SK-N-SH (cell line): ENCODE measurements around the gene EEFSEC. TPM values are rescaled to one million over a fixed set of nuclear protein-coding genes. Genes with fewer than 3 reads are reported as not detected.

Source experiments
- CTCF ChIA-PET: fragments of 300-600, 350-600 bp; formaldehyde crosslinking; extraction: SDS; loops from one replicate; lab custom pipeline; 2021; lab: Yijun Ruan, JAX
- POLR2A ChIA-PET: fragments of 350-600 bp; sonication (Branson Sonifier 250); formaldehyde crosslinking; extraction: SDS; loops from one replicate; lab custom pipeline; 2020; ENCODE audit warnings: antibody characterized with exemption, inconsistent platforms; lab: Yijun Ruan, JAX
- DNase-seq: peaks from one replicate; pipeline ENCODE4 v3.0.0; 2012
- H2AFZ ChIP-seq: fragments of 200-600 bp; sonication (generic); 2 replicates; pipeline ENCODE4 v1.8.1; 2016; ENCODE audit warnings: antibody characterized with exemption, mild to moderate bottlenecking, low read depth
- H3F3A ChIP-seq: fragments of 200-600 bp; sonication (generic); replicated peaks from 2 replicates; pipeline ENCODE3; 2016; ENCODE audit warnings: antibody characterized with exemption, mild to moderate bottlenecking; ENCODE audit not compliant: insufficient read depth
- H3K27ac ChIP-seq, 2 experiments: fragments of 200-500 bp in 1 of 2; fragments of 200-600 bp in 1 of 2; sonication (Bioruptor generic) in 1 of 2; sonication (generic), shearing (Covaris generic) in 1 of 2; 2 replicates each; pipeline versions ENCODE4 v1.5.1 to v1.6.1; 2014 to 2016; ENCODE audit warnings: low read depth in 2 of 2, inconsistent platforms in 1 of 2, low read length in 1 of 2, mild to moderate bottlenecking in 1 of 2, mixed read lengths in 1 of 2
- H3K27me3 ChIP-seq: fragments of 200-600 bp; sonication (generic), shearing (Covaris generic); 2 replicates; pipeline ENCODE4 v1.6.1; 2016; ENCODE audit warnings: mixed run types; ENCODE audit not compliant: insufficient read depth
- H3K36me3 ChIP-seq, 2 experiments: fragments of 200-500 bp in 1 of 2; fragments of 200-600 bp in 1 of 2; sonication (Bioruptor generic) in 1 of 2; sonication (generic) in 1 of 2; replicated peaks in 1 of 2; 2 replicates each; pipeline versions ENCODE3 to v1.5.1; 2014 to 2016; ENCODE audit warnings: low read length in 1 of 2, mild to moderate bottlenecking in 1 of 2; ENCODE audit not compliant: insufficient read depth in 2 of 2, control insufficient read depth in 1 of 2
- H3K4me1 ChIP-seq, 2 experiments: fragments of 200-500 bp in 1 of 2; fragments of 200-600 bp in 1 of 2; sonication (Bioruptor generic) in 1 of 2; sonication (generic), shearing (Covaris generic) in 1 of 2; 2 replicates each; pipeline versions ENCODE4 v1.5.1 to v1.6.1; 2014 to 2016; ENCODE audit warnings: low read depth in 1 of 2, low read length in 1 of 2, mixed run types in 1 of 2; ENCODE audit not compliant: insufficient read depth in 2 of 2, control insufficient read depth in 1 of 2
- H3K4me2 ChIP-seq: fragments of 200-600 bp; sonication (generic), shearing (Covaris generic); 2 replicates; pipeline ENCODE4 v1.6.1; 2017; ENCODE audit warnings: mixed run types
- H3K4me3 ChIP-seq, 2 experiments: fragments of 200-500 bp in 1 of 2; fragments of 200-600 bp in 1 of 2; sonication (Bioruptor generic) in 1 of 2; sonication (generic), shearing (Covaris generic) in 1 of 2; 2 replicates each; pipeline versions ENCODE4 v1.5.1 to v1.8.1; 2014 to 2016; ENCODE audit warnings: low read depth in 2 of 2, inconsistent platforms in 1 of 2, low read length in 1 of 2, mild to moderate bottlenecking in 1 of 2, mixed read lengths in 1 of 2, moderate library complexity in 1 of 2
- H3K79me2 ChIP-seq: fragments of 200-600 bp; sonication (generic); 2 replicates; pipeline ENCODE4 v1.8.1; 2017; ENCODE audit warnings: mild to moderate bottlenecking; ENCODE audit not compliant: insufficient read depth
- H3K9ac ChIP-seq: fragments of 200-600 bp; sonication (generic); 2 replicates; pipeline ENCODE4 v1.6.1; 2017; ENCODE audit warnings: mixed run types
- H3K9me2 ChIP-seq: fragments of 200-600 bp; sonication (generic); 2 replicates; pipeline ENCODE4 v1.6.1; 2017; ENCODE audit warnings: mixed run types
- H3K9me3 ChIP-seq: fragments of 200-600 bp; sonication (generic); 2 replicates; pipeline ENCODE4 v1.6.1; 2017; ENCODE audit warnings: mixed run types, mild to moderate bottlenecking, moderate library complexity
- H4K20me1 ChIP-seq: fragments of 200-600 bp; sonication (generic); 2 replicates; pipeline ENCODE4 v1.6.1; 2017; ENCODE audit warnings: mild to moderate bottlenecking, mixed run types; ENCODE audit not compliant: insufficient read depth
- ELF1 ChIP-seq: IDR thresholded peaks from 2 replicates; pipeline ENCODE4 v1.4.0; 2012
- EP300 ChIP-seq, 2 experiments: IDR thresholded peaks; 2 replicates each; pipeline versions ENCODE4 v1.4.0 to v1.6.1; 2012; ENCODE audit warnings: borderline replicate concordance in 1 of 2, low read depth in 1 of 2, low read length in 1 of 2
- EZH2phosphoT487 ChIP-seq: fragments of 200-600 bp; sonication (generic); IDR thresholded peaks from 2 replicates; pipeline ENCODE4 v1.6.1; 2017; ENCODE audit warnings: low read depth, mixed run types, mild to moderate bottlenecking, antibody characterized with exemption, moderate library complexity, borderline replicate concordance
- FOXJ3 ChIP-seq: sonication (generic); formaldehyde crosslinking; IDR thresholded peaks from 2 replicates; pipeline ENCODE4 v1.5.1; 2020; ENCODE audit warnings: mild to moderate bottlenecking, missing genetic modification reagents
- GABPA ChIP-seq: IDR thresholded peaks from 2 replicates; pipeline ENCODE4 v1.4.0; 2012; ENCODE audit warnings: low read depth, mild to moderate bottlenecking
- GATA2 ChIP-seq: sonication (generic); formaldehyde crosslinking; IDR thresholded peaks from 2 replicates; pipeline ENCODE4 v1.5.0; 2020; ENCODE audit warnings: mild to moderate bottlenecking, missing genetic modification reagents
- IRF3 ChIP-seq: fragments of 150-350 bp; IDR thresholded peaks from 2 replicates; pipeline ENCODE4 v1.6.1; 2016; ENCODE audit warnings: mild to moderate bottlenecking, low read depth, low read length
- JUND ChIP-seq: IDR thresholded peaks from 2 replicates; pipeline ENCODE4 v1.4.0; 2012
- MAX ChIP-seq: IDR thresholded peaks from 2 replicates; pipeline ENCODE4 v1.4.0; 2012; ENCODE audit warnings: low read depth
- NRF1 ChIP-seq: IDR thresholded peaks from 2 replicates; pipeline ENCODE4 v1.6.1; 2012; ENCODE audit warnings: low read depth, mild to moderate bottlenecking, low read length
- PBX3 ChIP-seq: IDR thresholded peaks from 2 replicates; pipeline ENCODE4; 2012
- POLR2AphosphoS5 ChIP-seq: IDR thresholded peaks from 2 replicates; pipeline ENCODE4 v1.6.1; 2012; ENCODE audit warnings: low read depth, low read length
- RCOR1 ChIP-seq: fragments of 150-350 bp; IDR thresholded peaks from 2 replicates; pipeline ENCODE4 v1.6.1; 2017; ENCODE audit warnings: antibody characterized with exemption, low read length
- RXRA ChIP-seq: IDR thresholded peaks from 2 replicates; pipeline ENCODE4 v1.4.0; 2012; ENCODE audit warnings: low read depth, mild to moderate bottlenecking, borderline replicate concordance
- TEAD4 ChIP-seq: IDR thresholded peaks from 2 replicates; pipeline ENCODE4 v1.4.0; 2012; ENCODE audit warnings: mild to moderate bottlenecking, borderline replicate concordance; ENCODE audit not compliant: insufficient read depth
- YY1 ChIP-seq: IDR thresholded peaks from 2 replicates; pipeline ENCODE4 v1.4.0; 2012; ENCODE audit warnings: low read depth, mild to moderate bottlenecking
- ZBTB33 ChIP-seq: IDR thresholded peaks from 2 replicates; pipeline ENCODE4 v1.4.0; 2012; ENCODE audit warnings: low read depth, borderline replicate concordance
- WGBS: methylation state at CpG from one replicate; pipeline ENCODE4 v1.1.6; 2017; ENCODE audit warnings: low lambda C conversion rate; 5-methylcytosine and 5-hydroxymethylcytosine counted together
- polyA plus RNA-seq, 3 experiments: library from polyadenylated mRNA; depleted of rRNA; stranded (reverse); fragments of >200 nt; gene quantifications; 2 replicates each; pipeline ENCODE4 v1.2.3, GENCODE V29; 2012

EEFSEC gene
- polyA plus RNA-seq, 1 of the 3 experiments (the other 2 are of a cell fraction): 12.4 TPM

- H3K9me2 ChIP-seq: no peaks in the 10 kb centered on the region
- no peaks in the 10 kb centered on the region for H3F3A ChIP-seq
- H3K36me3 ChIP-seq: no peaks in the 10 kb centered on the region
- H3K27me3 ChIP-seq: no peaks in the 10 kb centered on the region
- DNase-seq: no peak
- CTCF ChIA-PET: interaction anchor here (0.7 to 1.4 kb wide), 3 partner anchors 11 to 42 kb away, joined by 3 read pairs; no protein-coding TSS in a partner anchor
- H3K79me2 ChIP-seq: no peaks in the 10 kb centered on the region; the same call in 1 of the 2 replicates
- H3K4me1 ChIP-seq: peaks cover 0 to 62% of the 10 kb centered on the region in 2 experiments; a peak in 1 of 4 replicates
- POLR2A ChIA-PET: no interaction called here
- no peak overlapping the region for H3K4me3 ChIP-seq
- 96% methylated on average over 5 of the region's 5 CpGs for WGBS
- no peak overlapping the region for H2AFZ ChIP-seq
- no peak for TF ChIP-seq YY1
- no peak overlapping the region for H3K9ac ChIP-seq
- H4K20me1 ChIP-seq: no peaks in the 10 kb centered on the region
- H3K9me3 ChIP-seq: no peaks in the 10 kb centered on the region
- H3K4me2 ChIP-seq: no peak overlapping the region
- H3K27ac ChIP-seq: no peak overlapping the region; a peak in 1 of 4 replicates
Measured at GRCh38 chr3:128367221-128367620, 213.9 kb downstream of the EEFSEC start.

- no peaks in the 10 kb centered on the region for H3K9me2 ChIP-seq
- no peaks in the 10 kb centered on the region for H3K36me3 ChIP-seq
- H3K4me3 ChIP-seq: no peak overlapping the region
- no CpG with 5 or more reads among the region's 4 CpGs for WGBS
- no peaks in the 10 kb centered on the region for H3K9me3 ChIP-seq
- H4K20me1 ChIP-seq: no peaks in the 10 kb centered on the region
- ChIA-PET CTCF (interaction anchor here (0.7 to 1.5 kb wide), 3 partner anchors 11 to 250 kb away, joined by 3 to 4 read pairs (median 3); no protein-coding TSS in a partner anchor), POLR2A (no interaction called here)
- no peak overlapping the region for H3K4me2 ChIP-seq
- H3K79me2 ChIP-seq: no peaks in the 10 kb centered on the region; the same call in 1 of the 2 replicates
- TF ChIP-seq GATA2 (CRISPR knock-in tag): no peak
- peaks cover 0 to 57% of the 10 kb centered on the region in 2 experiments; a peak in 1 of 4 replicates for H3K4me1 ChIP-seq
- no peaks in the 10 kb centered on the region for H3K27me3 ChIP-seq
- H3K27ac ChIP-seq: no peak overlapping the region; a peak in 1 of 4 replicates
- no peaks in the 10 kb centered on the region for H3F3A ChIP-seq
- H2AFZ ChIP-seq: no peak overlapping the region
- no peak overlapping the region for H3K9ac ChIP-seq
- no peak for DNase-seq
Measured at GRCh38 chr3:128367761-128368160, 214.5 kb downstream of the EEFSEC start.

GRCh38 chr3:128368626-128369025 lies 215.3 kb downstream of the EEFSEC start:
- Histone ChIP-seq H3K27ac (peak overlapping the region in 1 of 2 experiments; percentile 60; a peak in 2 of 4 replicates), H3K36me3 (no peaks in the 10 kb centered on the region), H3K9me2 (no peaks in the 10 kb centered on the region), H2AFZ (no peak overlapping the region), H3K4me3 (no peak overlapping the region), H3K4me1 (peaks cover 0 to 55% of the 10 kb centered on the region in 2 experiments; a peak in 1 of 4 replicates), H3K27me3 (no peaks in the 10 kb centered on the region), H3F3A (no peaks in the 10 kb centered on the region), H3K9me3 (no peaks in the 10 kb centered on the region), H3K4me2 (no peak overlapping the region), H3K9ac (no peak overlapping the region), H4K20me1 (no peaks in the 10 kb centered on the region), H3K79me2 (no peaks in the 10 kb centered on the region; the same call in 1 of the 2 replicates)
- DNase-seq: no peak
- CTCF ChIA-PET: interaction anchor here (0.8 to 2.7 kb wide), 8 partner anchors 12 to 133 kb away, joined by 3 to 18 read pairs (median 4); no protein-coding TSS in a partner anchor
- WGBS: 60% methylated on average over 1 of the region's 7 CpGs
- POLR2A ChIA-PET: no interaction called here
- TF ChIP-seq TEAD4 (no peak), GABPA (no peak), ELF1 (no peak), NRF1 (no peak), JUND (no peak), RCOR1 (no peak), POLR2AphosphoS5 (no peak), IRF3 (no peak), EP300 (IDR thresholded peaks at IDR 0.05; ENCODE audit: borderline replicate concordance in 1 of 2, low read depth in 1 of 2, low read length in 1 of 2) (no peak), FOXJ3 (CRISPR knock-in tag) (no peak), EZH2phosphoT487 (no peak), ZBTB33 (no peak), RXRA (no peak), MAX (no peak), YY1 (no peak), PBX3 (no peak)
